GM18517 (cell line): ENCODE data around the gene P2RY8.
"Not testable (repeated sequence)": the region's sequence is repeated elsewhere in the genome, so short reads cannot be mapped to it uniquely, and the experiment has no call there.

ENCODE experiments used
- ATAC-seq: cut with Tn5 transposase; IDR thresholded peaks from one replicate; pipeline ENCODE4 v1.9.1; 2021; ENCODE audit warnings: mild to moderate bottlenecking, moderate library complexity; ENCODE audit not compliant: unreplicated experiment

The P2RY8 gene

GRCh38 chrX:1521459-1521956 is 15.5 kb downstream of the P2RY8 start:
- peak; percentile 88 for ATAC-seq

DNA sequence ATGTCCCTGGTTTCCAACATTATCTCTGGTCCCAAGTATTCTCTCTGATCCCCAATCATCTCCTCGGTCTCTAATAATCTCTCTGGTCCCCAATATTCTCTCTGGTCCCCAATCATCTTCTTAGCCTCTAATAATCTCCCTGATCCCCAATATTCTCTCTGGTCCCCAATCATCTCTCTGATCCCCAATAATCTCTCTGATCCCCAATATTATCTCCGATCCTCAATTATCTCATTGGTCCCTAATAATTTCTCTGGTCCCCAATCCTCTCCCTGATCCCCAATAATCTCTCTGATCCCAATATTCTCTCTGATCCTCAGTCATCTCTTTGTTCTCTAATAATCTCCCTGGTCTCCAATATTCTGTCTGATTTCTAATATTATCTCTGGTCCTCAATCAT is 16.6 kb downstream of the P2RY8 start:
- no peak for ATAC-seq

DNA sequence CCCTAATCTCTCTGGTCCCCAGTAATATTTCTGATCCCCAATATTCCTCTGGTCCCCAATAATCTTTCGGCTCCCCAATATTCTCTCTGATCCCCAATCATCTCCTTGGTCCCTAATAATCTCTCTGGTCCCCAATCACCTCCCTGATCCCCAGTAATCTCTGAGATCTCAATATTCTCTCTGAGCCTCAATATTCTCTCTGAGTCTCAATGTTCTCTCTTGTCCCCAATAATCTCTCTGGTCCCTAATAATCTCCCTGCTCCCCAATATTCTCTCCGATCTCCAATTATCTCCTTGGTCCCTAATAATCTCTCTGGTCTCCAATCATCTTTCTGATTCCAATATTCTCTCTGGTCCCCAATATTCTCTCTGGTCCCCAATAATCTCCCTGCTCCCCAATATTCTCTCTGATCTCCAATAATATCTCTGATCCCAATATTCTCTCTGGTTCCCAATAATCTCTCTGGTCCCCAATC is 17.9 kb downstream of the P2RY8 start:
- ATAC-seq, result no peak

DNA sequence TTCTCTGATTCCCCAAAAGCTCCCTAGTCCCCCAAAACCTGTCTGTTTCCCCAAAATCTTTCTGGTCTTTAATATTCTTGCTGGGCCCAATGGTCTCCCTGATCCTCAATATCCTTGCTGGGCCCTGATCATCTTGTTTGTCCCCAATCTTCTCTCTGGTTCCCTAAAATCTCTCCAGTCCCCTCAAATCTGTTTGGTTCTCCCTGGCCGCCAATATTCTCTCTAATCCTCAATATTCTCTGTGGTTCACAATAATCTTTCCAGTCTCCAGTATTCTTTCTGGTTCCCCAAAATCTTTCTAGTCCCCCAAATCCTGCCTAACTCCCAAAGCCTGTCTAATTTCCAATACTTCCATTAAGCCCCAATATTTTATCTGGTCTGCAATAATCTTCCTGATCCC is 18.5 kb downstream of the P2RY8 start:
- ATAC-seq, result no peak

- ATAC-seq, result no peak
These were observed 20.3 kb downstream of the P2RY8 start for GRCh38 chrX:1516596-1517104.

DNA sequence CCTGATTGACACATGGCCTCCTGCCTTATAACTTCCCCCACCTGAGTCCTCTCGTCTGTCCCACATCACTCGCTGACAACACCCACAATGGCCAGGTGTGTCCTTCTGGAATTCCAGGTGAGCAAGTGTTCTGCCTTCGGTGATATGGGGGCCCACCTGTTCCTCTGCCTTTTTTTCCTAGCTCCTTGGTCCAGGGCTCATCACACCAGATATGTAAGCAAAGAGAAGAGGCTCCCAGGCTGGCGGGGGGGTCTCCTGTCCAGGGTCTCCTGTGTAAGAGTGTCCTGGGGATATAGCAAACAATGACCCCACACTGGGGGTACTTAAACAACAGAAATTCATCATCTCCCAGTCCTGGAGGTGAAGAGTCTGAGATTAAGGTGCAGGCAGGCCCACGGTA is 25.2 kb downstream of the P2RY8 start:
- no peak for ATAC-seq

GRCh38 chrX:1511150-1511549 is 25.8 kb downstream of the P2RY8 start:
- ATAC-seq, result no peak

DNA sequence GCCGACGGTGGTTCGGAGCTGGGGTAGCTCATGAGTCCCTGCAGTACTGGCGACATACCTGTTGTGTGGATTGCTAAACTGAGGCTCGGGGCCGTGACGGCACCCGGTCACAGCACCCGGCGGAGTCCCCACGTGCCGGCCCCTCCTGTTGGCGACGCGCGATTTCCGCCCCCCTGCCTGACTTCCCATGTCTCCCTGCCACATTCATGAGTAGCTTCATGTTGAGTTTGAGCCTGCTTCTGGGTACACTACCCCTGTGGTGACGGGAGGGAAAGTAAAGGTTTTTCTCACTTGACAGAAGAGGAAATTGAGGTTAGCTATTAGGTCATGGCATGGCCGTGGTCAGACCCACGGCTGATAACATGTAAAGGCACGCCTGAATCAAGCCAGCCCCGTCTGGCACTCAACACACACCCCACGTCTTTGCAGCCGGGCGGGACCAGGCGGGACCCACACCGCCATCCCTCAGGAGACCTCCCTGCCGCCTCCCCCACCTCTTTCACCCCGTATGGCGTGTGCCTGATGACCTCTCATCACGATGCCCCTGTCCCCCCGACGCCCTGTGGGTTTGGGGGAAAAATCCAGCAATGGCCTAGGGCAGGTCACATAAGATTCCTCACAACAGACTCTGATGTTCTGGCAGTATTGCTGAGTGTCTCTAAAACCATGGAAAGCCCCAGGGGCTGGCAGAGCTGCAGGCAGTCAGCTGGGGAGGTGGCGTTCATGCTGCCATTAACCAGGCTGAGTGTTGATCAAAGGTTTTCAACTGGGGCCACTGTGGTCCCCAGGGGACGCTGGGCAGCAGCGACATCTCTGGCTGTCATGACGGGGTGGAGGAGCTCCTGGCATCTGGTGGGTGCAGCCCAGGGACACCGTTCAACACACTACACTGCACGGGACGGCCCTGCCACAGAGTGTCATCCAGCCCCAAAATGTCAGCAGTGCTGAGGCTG is 29.2 kb downstream of the P2RY8 start:
- ATAC-seq, result peak; percentile 66

DNA sequence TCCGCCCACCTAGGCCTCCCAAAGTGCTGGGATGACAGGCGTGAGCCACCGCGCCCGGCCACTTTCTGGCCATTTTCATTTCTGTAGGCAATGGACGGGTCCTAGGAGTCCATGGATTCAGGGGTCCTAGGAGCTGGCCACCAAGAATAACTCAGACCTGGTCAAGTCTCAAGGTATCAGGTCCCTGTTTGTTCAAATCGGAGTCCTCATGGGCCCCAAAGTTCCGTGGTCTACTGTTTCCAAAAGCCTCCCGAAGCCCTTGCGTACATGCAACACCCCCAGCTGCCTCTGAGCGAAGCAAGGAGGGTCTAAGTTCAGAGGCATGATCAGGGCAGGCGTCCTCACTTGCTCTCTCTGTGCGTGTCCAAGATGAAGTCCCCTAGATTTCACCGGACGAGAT is 30.1 kb downstream of the P2RY8 start:
- no peak for ATAC-seq

GRCh38 chrX:1502853-1503252 is 34.1 kb downstream of the P2RY8 start:
- ATAC-seq, result no peak

DNA sequence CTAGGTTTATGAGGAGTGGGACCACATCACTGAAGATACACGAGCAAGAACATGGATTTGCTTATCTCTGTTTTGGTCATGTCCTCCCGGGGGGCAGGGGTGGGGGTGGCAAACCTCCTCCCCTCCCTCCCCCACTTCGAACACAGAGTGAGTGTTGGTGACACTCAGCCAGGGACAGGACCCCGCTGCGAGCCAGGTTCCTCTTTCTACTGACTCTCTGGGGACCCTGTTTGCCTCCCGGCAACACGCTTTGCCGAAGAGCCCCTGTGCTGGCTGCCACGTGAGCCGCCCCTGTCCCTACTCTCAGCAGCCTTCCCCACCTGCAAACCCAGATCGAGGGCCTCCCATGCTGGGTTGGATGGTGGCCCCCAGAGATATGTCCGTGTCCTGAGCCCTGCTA is 34.7 kb downstream of the P2RY8 start:
- ATAC-seq, result no peak

DNA sequence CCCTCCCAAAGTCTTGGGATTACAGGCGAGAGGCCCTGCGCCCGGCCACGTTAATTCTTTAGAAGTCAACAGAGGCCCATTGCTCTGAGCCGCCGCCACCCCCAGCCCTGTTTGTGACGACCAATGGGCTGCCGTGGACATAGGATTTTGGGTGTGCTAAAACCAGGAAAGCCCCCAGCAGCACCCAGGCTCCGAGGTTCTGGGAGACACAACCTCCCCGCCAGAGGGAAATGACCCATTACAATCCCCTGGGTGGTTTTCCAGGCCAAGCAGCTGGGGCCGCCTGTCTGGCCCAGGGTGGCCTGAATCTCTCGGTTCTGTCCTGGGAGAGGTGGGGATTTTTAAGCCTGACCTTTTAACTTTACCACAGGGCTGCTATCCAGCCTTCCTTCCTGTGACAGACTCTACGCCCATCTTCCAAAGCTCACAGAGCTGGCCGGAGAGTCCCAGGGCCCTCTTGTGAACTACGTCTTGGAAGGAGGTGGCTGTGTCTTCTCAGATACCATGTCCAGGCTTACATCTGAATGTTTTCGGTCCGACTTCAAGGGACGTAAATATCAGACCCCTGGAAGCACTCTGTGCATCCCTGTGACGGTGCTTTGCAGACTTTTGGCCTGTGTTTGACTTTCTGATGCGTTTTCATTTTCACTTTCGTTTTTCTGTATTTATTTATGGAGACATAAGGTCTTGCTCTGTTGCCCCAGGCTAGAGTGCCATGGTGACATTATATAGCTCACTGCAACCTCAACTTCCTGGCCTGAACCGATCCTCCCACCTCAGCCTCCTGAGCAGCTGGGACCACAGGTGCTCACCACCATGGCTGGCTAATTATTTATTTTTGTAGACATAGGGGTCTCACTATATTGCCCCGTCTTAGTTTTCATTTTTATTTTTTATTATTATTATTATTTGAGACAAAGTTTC is 36.0 kb downstream of the P2RY8 start:
- ATAC-seq, result peak; percentile 82

DNA sequence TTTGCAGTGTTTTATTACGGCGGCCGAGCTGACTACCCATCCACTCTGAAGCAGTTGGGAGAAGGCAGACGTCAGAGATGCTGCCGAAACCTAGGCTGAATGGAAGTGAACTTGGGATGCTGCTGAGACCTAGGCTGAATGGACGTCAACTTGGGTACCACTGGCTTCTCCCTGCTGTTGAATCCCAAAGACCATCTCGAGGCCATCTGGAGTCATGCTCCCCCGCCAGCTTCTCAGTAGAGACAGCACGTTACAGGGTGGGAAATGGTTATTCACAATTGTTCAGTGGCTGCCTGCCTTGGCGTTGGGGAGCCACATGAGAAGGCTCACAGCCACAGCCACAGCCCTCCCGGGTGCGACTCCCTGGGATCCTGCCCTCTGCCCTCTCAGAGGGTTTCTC is 40.9 kb downstream of the P2RY8 start:
- no peak for ATAC-seq

GRCh38 chrX:1493877-1494510 is 43.0 kb downstream of the P2RY8 start:
- ATAC-seq, result peak; percentile 47

- ATAC-seq, result peak; percentile 4
These were observed 43.6 kb downstream of the P2RY8 start for GRCh38 chrX:1493412-1493811.

GRCh38 chrX:1492421-1493012 is 44.5 kb downstream of the P2RY8 start:
- ATAC-seq, result no peak

DNA sequence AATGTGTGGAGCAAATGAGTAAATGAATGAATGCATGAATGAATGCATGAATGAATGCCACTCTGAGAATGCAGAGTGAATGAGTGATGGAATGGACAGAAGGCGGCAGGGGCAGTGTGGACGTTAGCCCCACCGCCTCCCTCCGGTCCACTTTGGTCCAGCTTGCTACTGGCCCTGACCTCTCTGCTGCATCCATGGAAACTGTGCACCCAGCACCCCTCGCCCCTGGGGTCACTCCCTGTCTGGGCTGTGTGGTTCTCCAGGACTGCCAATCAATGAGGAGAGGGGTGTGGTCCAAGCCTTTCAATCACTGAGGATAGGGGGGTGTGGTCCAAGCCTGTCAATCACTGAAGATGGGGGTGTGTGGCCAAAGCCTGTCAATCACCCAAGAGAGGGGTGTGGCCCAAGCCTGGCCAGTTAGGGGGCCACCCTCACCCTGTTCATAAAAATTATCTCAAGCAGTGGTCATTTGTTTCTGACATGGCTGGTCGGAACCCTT is 45.1 kb downstream of the P2RY8 start:
- ATAC-seq, result peak; percentile 68

DNA sequence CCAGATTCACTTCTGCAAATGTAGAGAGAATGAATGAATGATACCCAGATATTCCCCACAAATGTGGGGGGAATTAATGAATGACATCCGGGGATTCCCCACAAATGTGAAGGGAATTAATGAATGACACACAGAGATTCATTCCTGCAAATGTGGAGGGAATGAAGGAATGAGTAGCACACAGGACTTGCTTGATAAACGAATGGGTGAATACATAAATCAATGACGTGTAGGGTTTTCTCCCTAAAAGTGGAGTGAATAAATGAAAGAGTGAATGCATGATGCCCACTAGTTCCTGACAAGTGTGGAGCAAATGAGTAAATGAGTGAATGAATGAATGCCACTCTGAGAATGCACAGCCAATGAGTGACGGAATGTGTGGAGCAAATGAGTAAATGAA is 45.7 kb downstream of the P2RY8 start:
- not testable (repeated sequence) for ATAC-seq

GRCh38 chrX:1490723-1491122 is 46.3 kb downstream of the P2RY8 start:
- not testable (repeated sequence) for ATAC-seq

GRCh38 chrX:1489354-1489753 is 47.6 kb downstream of the P2RY8 start:
- not testable (repeated sequence) for ATAC-seq
